NCI-H1694 (cell line): ENCODE measurements around the gene CAPN8.

Experiments used
- DNase-seq: peaks from one replicate; lab custom pipeline; 2025; lab: John Stamatoyannopoulos, UW

The CAPN8 gene

GRCh38 chr1:223617323-223618070, 48.0 kb downstream of the CAPN8 start:
- no peak for DNase-seq

GRCh38 chr1:223616586-223616985, 48.9 kb downstream of the CAPN8 start:
- no peak for DNase-seq

GRCh38 chr1:223611936-223612335, 53.6 kb downstream of the CAPN8 start:
- DNase-seq: no peak

- DNase-seq: no peak
Observed at GRCh38 chr1:223609977-223610376, 55.5 kb downstream of the CAPN8 start.

- DNase-seq: no peak
Observed at GRCh38 chr1:223609066-223609465, 56.4 kb downstream of the CAPN8 start.

GRCh38 chr1:223558512-223558911, 107.0 kb downstream of the CAPN8 start:
- no peak for DNase-seq

- DNase-seq: no peak
Observed at GRCh38 chr1:223557130-223557475, 108.4 kb downstream of the CAPN8 start.

GRCh38 chr1:223556414-223557129, 108.9 kb downstream of the CAPN8 start:
- DNase-seq: peak; percentile 15

GRCh38 chr1:223553957-223554356, 111.5 kb downstream of the CAPN8 start:
- DNase-seq: no peak

GRCh38 chr1:223551610-223552009, 113.9 kb downstream of the CAPN8 start:
- DNase-seq: no peak

- no peak for DNase-seq
Observed at GRCh38 chr1:223549740-223550139, 115.8 kb downstream of the CAPN8 start.

- DNase-seq: no peak
Observed at GRCh38 chr1:223547316-223548114, 118.0 kb downstream of the CAPN8 start.

- DNase-seq: no peak
Observed at GRCh38 chr1:223545343-223545742, 120.2 kb downstream of the CAPN8 start.

- DNase-seq: no peak
Observed at GRCh38 chr1:223543560-223543959, 121.9 kb downstream of the CAPN8 start.

GRCh38 chr1:223542831-223543230, 122.7 kb downstream of the CAPN8 start:
- DNase-seq: no peak

- DNase-seq: no peak
Observed at GRCh38 chr1:223540485-223541106, 124.9 kb downstream of the CAPN8 start.

GRCh38 chr1:223539750-223540149, 125.8 kb downstream of the CAPN8 start:
- DNase-seq: no peak

GRCh38 chr1:223538981-223539380, 126.5 kb downstream of the CAPN8 start:
- peak; percentile 36 for DNase-seq

- DNase-seq: no peak
Observed at GRCh38 chr1:223535319-223535718, 130.2 kb downstream of the CAPN8 start.

- no peak for DNase-seq
Observed at GRCh38 chr1:223534677-223535076, 130.8 kb downstream of the CAPN8 start.

GRCh38 chr1:223533708-223534107, 131.8 kb downstream of the CAPN8 start:
- DNase-seq: no peak

GRCh38 chr1:223531742-223532341, 133.7 kb downstream of the CAPN8 start:
- DNase-seq: peak; percentile 76
